Mucosa of rectum (tissue), 2 donors: ENCODE data around the gene TDRD1.
A peak's percentile ranks its signal among the peaks of the same experiment; 100 is the strongest.

Experiments
- H3K27ac ChIP-seq, 2 donors: one replicate each; pipeline ENCODE4 v1.7.0; 2013; ENCODE audit warnings: inconsistent platforms in 2 of 2, low read depth in 2 of 2, low read length in 2 of 2
- H3K27me3 ChIP-seq, 2 donors: one replicate each; pipeline ENCODE4 v1.7.0; 2013; ENCODE audit warnings: low read length in 2 of 2; ENCODE audit not compliant: control insufficient read depth in 2 of 2, insufficient read depth in 2 of 2
- H3K36me3 ChIP-seq, 2 donors: one replicate each; pipeline ENCODE4 v1.7.0; 2013; ENCODE audit warnings: low read length in 2 of 2; ENCODE audit not compliant: control insufficient read depth in 2 of 2, insufficient read depth in 2 of 2
- H3K4me1 ChIP-seq, 2 donors: one replicate each; pipeline ENCODE4 v1.7.0; 2013; ENCODE audit warnings: low read length in 2 of 2, mild to moderate bottlenecking in 1 of 2; ENCODE audit not compliant: control insufficient read depth in 2 of 2, insufficient read depth in 2 of 2
- H3K4me3 ChIP-seq, 2 donors: one replicate each; pipeline ENCODE4 v1.7.0; 2013; ENCODE audit warnings: low read length in 2 of 2
- H3K9ac ChIP-seq, 2 donors: one replicate each; pipeline ENCODE4 v1.7.0; 2013; ENCODE audit warnings: low read length in 2 of 2, low read depth in 1 of 2, mild to moderate bottlenecking in 1 of 2
- H3K9me3 ChIP-seq, 2 donors: one replicate each; pipeline ENCODE4 v1.7.0; 2013; ENCODE audit warnings: low read length in 2 of 2; ENCODE audit not compliant: control insufficient read depth in 2 of 2
- donor health status: healthy.
- donor health status: Normal muscosa, but diverticular disease.

The TDRD1 gene

DNA sequence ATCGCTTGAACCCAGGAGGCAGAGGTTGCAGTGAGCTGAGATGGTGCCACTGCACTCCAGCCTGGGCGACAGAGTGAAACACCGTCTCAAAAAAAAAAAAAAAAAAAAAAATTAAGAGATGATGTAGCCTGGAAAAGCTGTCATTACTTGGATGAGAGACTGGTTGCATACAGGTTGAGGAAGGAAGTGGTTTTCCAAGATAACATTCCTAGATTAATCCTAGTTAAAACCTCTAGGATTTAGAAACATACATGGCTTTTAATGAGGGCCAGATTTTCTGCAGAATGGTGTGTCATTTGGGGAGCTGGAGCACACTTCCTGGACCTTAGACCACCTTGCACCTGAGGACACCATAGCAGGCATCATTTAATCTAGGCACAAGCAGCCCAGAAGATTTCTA is 77.7 kb downstream of the TDRD1 start:
- Histone ChIP-seq H3K4me1 (peaks cover 3 to 12% of the 10 kb centered on the region in 2 donors), H3K27ac (no peak overlapping the region), H3K9me3 (no peaks in the 10 kb centered on the region), H3K4me3 (no peak overlapping the region), H3K9ac (no peak overlapping the region), H3K36me3 (no peaks in the 10 kb centered on the region), H3K27me3 (no peaks in the 10 kb centered on the region)

DNA sequence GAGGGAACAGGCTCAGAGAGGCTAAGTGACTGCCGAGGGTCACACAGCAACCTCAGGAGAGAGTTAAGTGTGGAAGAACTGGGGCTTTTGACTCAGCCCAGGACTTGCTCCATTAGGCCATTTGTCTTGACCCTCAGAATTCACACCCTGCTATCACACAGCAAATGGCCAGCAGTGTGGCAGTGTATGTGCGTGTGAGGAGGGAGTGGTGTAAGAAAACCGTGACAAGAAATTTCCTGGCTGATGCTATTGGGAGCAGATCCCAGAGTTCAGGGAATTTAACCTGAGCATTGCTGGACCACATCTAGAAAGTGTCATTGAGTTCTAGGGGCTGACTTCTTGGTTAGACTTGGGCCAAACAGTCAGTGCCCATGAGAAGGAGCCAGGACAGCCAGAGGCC is 78.3 kb downstream of the TDRD1 start:
- Histone ChIP-seq H3K27me3 (no peaks in the 10 kb centered on the region), H3K4me1 (peaks cover 3 to 12% of the 10 kb centered on the region in 2 donors), H3K9ac (no peak overlapping the region), H3K9me3 (no peaks in the 10 kb centered on the region), H3K36me3 (no peaks in the 10 kb centered on the region), H3K4me3 (no peak overlapping the region), H3K27ac (peak overlapping the region in 1 of 2 donors; percentile 29)

DNA sequence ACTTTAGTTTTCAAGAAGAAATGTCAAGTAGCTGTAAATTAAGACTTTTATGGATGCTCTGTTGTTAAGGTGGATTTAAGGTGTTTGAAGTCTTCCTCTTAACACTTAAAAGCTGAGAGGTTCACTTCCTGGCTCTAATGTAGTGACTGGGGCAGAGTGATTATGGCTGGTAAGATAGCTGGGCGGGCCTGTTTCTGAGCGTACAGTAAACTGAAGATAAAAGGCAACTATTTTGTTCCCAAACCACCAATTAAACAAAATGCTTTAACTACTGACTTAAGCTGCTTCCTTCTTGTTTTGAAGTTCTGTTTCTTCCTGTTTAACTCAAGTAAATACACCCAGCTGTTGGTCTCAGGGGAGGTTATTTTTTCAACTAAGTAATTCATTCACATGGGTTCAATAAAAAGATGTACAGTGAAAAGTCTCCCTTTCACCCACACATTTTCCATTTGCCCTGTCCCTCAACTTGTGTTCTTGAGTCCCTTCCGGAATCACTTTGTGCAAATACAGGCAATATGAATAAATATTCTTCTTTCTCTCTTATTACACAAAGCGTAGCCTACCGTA is 79.2 kb downstream of the TDRD1 start:
- Histone ChIP-seq H3K36me3 (no peaks in the 10 kb centered on the region), H3K4me3 (no peak overlapping the region), H3K27ac (peak overlapping the region; percentile 29 to 34), H3K9me3 (no peaks in the 10 kb centered on the region), H3K27me3 (no peaks in the 10 kb centered on the region), H3K9ac (no peak overlapping the region), H3K4me1 (peaks cover 3 to 12% of the 10 kb centered on the region in 2 donors)

DNA sequence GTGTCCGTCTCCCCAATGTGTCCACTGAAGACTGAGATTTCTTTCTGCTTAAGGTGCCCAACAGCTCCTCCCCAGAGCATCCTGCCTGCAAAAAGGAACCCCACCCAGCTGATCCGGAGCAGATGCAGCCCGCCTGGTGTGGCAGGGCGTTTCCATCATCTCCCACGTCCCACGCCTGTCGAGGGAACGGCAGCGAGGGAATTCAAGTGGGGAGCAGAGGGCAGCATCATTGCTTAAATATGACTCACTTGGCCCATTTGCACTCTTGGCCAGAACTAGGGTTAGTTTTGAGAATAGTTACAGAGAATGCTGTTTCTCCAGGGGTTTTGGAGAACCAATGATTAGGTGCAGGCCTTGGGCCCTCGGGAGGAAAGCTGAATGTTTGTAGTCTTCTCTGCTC is 80.7 kb downstream of the TDRD1 start:
- Histone ChIP-seq H3K9ac (no peak overlapping the region), H3K4me1 (peaks cover 3 to 12% of the 10 kb centered on the region in 2 donors), H3K27me3 (no peaks in the 10 kb centered on the region), H3K36me3 (no peaks in the 10 kb centered on the region), H3K4me3 (no peak overlapping the region), H3K27ac (peak overlapping the region in 1 of 2 donors; percentile 43), H3K9me3 (no peaks in the 10 kb centered on the region)

DNA sequence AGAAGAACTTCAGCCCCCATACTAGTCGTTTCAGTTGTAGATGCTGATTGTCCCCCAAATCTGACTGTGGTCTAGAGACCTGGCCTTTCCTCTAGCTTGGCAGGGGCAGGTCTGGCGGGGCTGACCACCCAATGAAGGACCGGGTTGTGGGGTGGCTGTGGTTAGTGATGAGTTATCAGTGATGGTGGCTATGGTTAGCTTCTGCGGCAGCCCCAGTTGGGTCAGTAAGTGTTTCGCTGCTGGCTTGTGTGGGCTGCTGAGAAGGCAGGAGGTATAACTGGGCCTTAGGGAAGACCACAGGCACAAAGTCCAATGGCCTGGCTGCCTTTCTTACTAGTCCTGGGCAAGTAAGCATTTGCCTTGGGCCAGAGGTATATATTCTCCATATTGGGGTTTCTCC is 81.2 kb downstream of the TDRD1 start:
- no peak overlapping the region for H3K4me3 ChIP-seq
- no peaks in the 10 kb centered on the region for H3K9me3 ChIP-seq
- H3K4me1 ChIP-seq: peaks cover 3 to 12% of the 10 kb centered on the region in 2 donors
- H3K9ac ChIP-seq: no peak overlapping the region
- no peaks in the 10 kb centered on the region for H3K36me3 ChIP-seq
- H3K27ac ChIP-seq: peak overlapping the region in 1 of 2 donors; percentile 43
- no peaks in the 10 kb centered on the region for H3K27me3 ChIP-seq

DNA sequence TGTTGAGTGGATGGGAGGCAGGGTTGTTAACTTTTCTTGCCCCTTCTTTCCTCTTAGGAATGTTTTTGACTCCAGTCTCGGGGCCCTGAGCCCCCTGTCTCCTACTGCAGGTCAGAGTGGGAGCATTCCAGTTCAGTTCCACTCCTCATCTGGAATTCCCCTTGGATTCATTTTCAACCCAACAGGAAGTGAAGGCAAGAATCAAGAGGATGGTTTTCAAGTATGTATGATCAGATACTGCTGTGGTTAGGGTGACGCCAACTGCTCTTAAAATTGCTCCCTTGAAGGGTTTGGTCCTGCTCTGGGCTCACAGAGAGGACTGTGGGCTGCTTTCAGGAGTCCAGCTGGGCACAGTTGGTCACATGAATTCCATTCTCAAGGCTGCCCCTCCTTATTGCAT is 81.9 kb downstream of the TDRD1 start:
- Histone ChIP-seq H3K36me3 (no peaks in the 10 kb centered on the region), H3K27me3 (no peaks in the 10 kb centered on the region), H3K4me1 (peaks cover 3 to 12% of the 10 kb centered on the region in 2 donors), H3K4me3 (no peak overlapping the region), H3K27ac (peak overlapping the region in 1 of 2 donors; percentile 43), H3K9me3 (no peaks in the 10 kb centered on the region), H3K9ac (no peak overlapping the region)

DNA sequence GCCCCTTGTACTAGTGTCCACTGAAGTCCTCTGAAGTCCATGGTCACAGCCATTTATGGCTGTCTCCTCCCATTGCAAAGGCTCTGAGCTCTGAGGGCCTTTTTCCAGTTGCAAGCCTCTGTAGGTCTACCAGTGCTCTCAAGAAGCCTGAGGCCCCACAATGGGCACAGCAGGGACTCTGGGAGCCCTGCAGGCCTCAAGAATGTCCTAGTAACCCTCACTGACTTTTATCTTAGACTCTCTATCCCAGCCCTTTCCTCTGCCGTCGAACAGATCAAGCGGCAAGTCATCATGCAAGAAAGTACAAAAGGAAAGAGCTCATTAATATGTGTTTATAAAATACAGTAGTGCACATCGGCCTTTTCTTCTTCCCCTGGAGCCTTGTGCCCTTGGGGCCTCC is 83.3 kb downstream of the TDRD1 start:
- H3K4me1 ChIP-seq: peaks cover 2 to 9% of the 10 kb centered on the region in 2 donors
- H3K9ac ChIP-seq: no peak overlapping the region
- H3K27me3 ChIP-seq: no peaks in the 10 kb centered on the region
- H3K27ac ChIP-seq: no peak overlapping the region
- H3K9me3 ChIP-seq: no peaks in the 10 kb centered on the region
- H3K36me3 ChIP-seq: no peaks in the 10 kb centered on the region
- H3K4me3 ChIP-seq: no peak overlapping the region

DNA sequence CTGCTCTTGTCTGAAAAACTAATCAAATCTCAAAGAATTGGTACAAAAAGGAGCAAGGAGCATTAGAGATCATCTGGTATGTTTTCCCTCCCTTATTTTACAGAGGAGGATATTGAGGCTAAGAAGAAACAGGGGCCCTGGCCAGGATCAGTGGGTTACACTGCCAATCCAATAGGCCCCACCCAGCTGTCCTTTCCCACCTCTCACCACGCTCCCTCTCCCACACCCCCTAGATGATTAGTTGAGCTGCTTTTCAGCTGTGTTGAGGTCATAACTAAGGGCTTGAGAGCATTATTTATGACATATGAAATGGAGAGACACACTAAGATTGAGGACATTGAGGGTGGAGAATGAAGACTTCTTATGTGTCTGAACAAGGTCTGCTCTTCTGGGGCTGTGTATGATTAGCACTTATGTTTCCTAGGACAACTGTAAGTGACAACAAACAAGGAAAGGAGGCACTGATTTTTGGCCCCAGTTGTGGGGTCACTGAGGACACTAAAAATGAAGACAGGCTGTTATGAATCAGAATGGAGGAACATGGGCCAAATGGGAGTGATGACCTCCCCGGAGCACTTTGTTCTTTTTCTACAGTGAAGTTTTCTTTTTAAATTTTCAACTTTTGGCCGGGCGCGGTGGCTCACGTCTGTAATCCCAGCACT is 86.4 kb downstream of the TDRD1 start:
- Histone ChIP-seq H3K9ac (no peak overlapping the region), H3K27ac (no peak overlapping the region), H3K27me3 (no peaks in the 10 kb centered on the region), H3K4me1 (peaks cover 0 to 2% of the 10 kb centered on the region in 2 donors), H3K36me3 (no peaks in the 10 kb centered on the region), H3K9me3 (no peaks in the 10 kb centered on the region), H3K4me3 (no peak overlapping the region)

DNA sequence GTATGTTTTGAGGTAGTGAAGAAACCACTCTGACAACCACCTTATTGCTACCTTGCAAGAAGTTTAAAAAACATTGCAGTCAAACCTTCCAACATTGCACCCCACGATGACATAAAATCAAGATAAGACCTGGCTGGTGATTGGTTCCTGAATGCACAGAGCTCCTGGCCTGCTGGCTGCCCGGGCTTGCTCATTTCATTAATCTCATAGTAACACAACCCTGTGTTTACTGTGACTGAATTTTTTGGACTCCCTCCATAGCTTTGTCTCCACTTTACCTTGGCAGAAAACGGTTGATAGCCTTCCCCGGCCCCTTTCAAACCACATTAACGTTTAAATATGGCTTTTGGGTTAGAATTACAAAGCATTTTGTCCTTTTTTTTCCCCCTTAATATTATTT is 87.4 kb downstream of the TDRD1 start:
- Histone ChIP-seq H3K9ac (no peak overlapping the region), H3K4me3 (no peak overlapping the region), H3K36me3 (no peaks in the 10 kb centered on the region), H3K4me1 (peaks cover 8 to 10% of the 10 kb centered on the region in 2 donors), H3K27me3 (no peaks in the 10 kb centered on the region), H3K9me3 (no peaks in the 10 kb centered on the region), H3K27ac (no peak overlapping the region)

DNA sequence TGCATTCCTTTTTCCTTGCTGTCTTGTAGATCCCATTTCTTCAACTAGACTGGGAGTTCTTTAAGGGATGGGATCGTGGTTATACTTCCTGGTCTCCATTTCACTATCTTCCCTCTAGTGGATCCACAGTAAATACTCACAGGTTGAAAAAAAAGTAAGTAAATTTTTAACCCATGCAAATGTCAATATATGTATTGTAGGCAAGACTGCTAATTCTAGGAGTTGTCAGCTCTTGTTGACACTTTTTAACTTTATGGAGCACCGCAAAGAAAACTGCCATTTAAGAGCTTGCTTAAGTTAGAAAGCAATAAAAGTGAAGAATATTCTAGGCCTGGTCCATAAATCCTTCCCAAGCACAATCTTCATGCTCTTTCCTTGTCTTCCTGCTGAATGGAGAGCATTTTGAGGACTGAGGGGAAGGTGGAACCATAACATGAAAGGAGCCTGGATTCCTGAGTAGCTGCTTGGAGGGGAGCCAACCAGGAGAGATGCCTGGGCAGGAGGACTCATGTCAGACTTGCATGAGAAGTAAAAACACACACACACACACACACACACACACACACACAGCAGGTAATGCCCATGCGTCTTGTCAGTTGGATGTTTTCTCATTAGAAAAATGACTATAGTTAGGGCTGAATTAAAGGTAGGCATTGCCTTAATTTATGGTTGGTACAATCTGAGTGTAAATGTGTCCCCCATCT is 92.1 kb downstream of the TDRD1 start:
- no peaks in the 10 kb centered on the region for H3K36me3 ChIP-seq
- H3K27ac ChIP-seq: peak overlapping the region; percentile 45 to 52
- H3K9ac ChIP-seq: no peak overlapping the region
- peaks cover 7 to 8% of the 10 kb centered on the region in 2 donors for H3K27me3 ChIP-seq
- H3K4me3 ChIP-seq: no peak overlapping the region
- no peaks in the 10 kb centered on the region for H3K9me3 ChIP-seq
- H3K4me1 ChIP-seq: peaks cover 14 to 15% of the 10 kb centered on the region in 2 donors
